ENCODE data around the gene TRA2B. TPM values are rescaled to one million over a fixed set of nuclear protein-coding genes. Genes with fewer than 3 reads are reported as not detected.
"Not testable (repeated sequence)": the region's sequence is repeated elsewhere in the genome, so short reads cannot be mapped to it uniquely, and the experiment has no call there.

Gene TRA2B
- total and polyA plus RNA-seq, 10 donors = 101 to 235 (median 143) TPM

GRCh38 chr3:185912929-185913901, 24.6 kb downstream of the TRA2B start:
- H3K9me3 ChIP-seq = no peaks in the 10 kb centered on the region
- no peak for DNase-seq
- H3K27ac ChIP-seq = peak overlapping the region in 1 of 8 donors; percentile 14
- no peak overlapping the region for H3K4me3 ChIP-seq
- WGBS, 5 donors = 81 to 90% (median 86%) methylated on average over 7 of the region's 7 CpGs
- no peaks in the 10 kb centered on the region for H3K4me1 ChIP-seq
- H3K36me3 ChIP-seq = peaks cover 10 to 60% (median 51%) of the 10 kb centered on the region in 6 donors
- intact Hi-C loops (cut with DNase I; ENCODE audit: low total_unique reads) = no loop called here
- H3K27me3 ChIP-seq (replicated peaks in 1 of 7) = no peaks in the 10 kb centered on the region
- no peak for TF ChIP-seq POLR2A (IDR thresholded peaks at IDR 0.05)
- TF ChIP-seq POLR2AphosphoS5 (IDR thresholded peaks at IDR 0.05) = peak in 1 of 3 donors; percentile 57
- TF ChIP-seq, protein P1, sequence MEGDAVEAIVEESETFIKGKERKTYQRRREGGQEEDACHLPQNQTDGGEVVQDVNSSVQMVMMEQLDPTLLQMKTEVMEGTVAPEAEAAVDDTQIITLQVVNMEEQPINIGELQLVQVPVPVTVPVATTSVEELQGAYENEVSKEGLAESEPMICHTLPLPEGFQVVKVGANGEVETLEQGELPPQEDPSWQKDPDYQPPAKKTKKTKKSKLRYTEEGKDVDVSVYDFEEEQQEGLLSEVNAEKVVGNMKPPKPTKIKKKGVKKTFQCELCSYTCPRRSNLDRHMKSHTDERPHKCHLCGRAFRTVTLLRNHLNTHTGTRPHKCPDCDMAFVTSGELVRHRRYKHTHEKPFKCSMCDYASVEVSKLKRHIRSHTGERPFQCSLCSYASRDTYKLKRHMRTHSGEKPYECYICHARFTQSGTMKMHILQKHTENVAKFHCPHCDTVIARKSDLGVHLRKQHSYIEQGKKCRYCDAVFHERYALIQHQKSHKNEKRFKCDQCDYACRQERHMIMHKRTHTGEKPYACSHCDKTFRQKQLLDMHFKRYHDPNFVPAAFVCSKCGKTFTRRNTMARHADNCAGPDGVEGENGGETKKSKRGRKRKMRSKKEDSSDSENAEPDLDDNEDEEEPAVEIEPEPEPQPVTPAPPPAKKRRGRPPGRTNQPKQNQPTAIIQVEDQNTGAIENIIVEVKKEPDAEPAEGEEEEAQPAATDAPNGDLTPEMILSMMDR (IDR thresholded peaks at IDR 0.05 in 8 of 11, conservative IDR thresholded peaks at IDR 0.05 in 3 of 11) = no peak

DNA sequence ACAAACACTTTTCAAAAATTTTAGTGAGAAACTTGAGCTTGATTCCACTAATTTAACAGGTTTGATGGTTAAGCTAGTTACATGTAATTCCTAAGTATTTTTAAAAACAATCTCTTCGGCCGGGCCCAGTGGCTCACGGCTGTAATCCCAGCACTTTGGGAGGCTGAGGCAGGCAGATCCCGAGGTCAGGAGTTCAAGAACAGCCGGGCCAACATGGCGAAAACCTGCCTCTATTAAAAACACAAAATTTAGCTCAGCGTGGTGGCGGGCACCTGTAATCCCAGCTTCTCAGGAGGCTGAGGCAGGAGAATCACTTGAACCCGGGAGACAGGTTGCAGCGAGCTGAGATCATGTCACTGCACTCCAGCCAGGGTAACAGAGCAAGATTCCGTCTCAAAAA, 25.3 kb downstream of the TRA2B start:
- WGBS, 5 donors = 88 to 93% (median 92%) methylated on average over 11 of the region's 11 CpGs
- intact Hi-C loops (cut with DNase I; ENCODE audit: low total_unique reads) = no loop called here
- no peaks in the 10 kb centered on the region for H3K27me3 ChIP-seq (replicated peaks in 1 of 7)
- H3K27ac ChIP-seq = no peak overlapping the region
- H3K4me3 ChIP-seq = no peak overlapping the region
- no peak for DNase-seq
- TF ChIP-seq POLR2AphosphoS5 (IDR thresholded peaks at IDR 0.05) (peak in 1 of 3 donors; percentile 27), POLR2A (IDR thresholded peaks at IDR 0.05) (no peak)
- no peaks in the 10 kb centered on the region for H3K9me3 ChIP-seq
- H3K4me1 ChIP-seq = no peaks in the 10 kb centered on the region
- peaks cover 10 to 53% (median 44%) of the 10 kb centered on the region in 6 donors for H3K36me3 ChIP-seq

DNA sequence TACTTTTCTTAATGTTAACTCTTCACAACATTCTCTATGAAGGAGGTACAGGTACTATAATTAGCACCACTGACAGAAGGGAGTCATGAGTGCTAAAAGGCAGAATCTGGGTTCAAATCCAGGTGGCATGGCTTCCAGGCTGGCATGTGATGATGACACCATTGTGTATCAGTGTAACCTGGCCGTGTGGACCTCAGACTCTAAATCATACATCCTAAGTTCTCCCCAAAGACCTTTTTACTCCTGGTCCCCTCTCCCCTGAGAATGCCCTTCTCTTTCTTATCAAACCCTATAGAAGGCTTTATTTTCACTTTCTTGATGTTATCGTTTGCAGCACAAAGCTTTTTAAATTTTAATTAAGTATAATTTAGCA, 26.8 kb downstream of the TRA2B start:
- WGBS, 5 donors = 30 to 74% (median 56%) methylated on average over 2 of the region's 2 CpGs
- H3K36me3 ChIP-seq = peaks cover under 1 to 38% (median 29%) of the 10 kb centered on the region in 6 donors
- H3K27me3 ChIP-seq (replicated peaks in 1 of 7); H3K27ac ChIP-seq; H3K4me3 ChIP-seq; H3K9me3 ChIP-seq; H3K4me1 ChIP-seq; DNase-seq; intact Hi-C loops (cut with DNase I; ENCODE audit: low total_unique reads): not testable (repeated sequence)

DNA sequence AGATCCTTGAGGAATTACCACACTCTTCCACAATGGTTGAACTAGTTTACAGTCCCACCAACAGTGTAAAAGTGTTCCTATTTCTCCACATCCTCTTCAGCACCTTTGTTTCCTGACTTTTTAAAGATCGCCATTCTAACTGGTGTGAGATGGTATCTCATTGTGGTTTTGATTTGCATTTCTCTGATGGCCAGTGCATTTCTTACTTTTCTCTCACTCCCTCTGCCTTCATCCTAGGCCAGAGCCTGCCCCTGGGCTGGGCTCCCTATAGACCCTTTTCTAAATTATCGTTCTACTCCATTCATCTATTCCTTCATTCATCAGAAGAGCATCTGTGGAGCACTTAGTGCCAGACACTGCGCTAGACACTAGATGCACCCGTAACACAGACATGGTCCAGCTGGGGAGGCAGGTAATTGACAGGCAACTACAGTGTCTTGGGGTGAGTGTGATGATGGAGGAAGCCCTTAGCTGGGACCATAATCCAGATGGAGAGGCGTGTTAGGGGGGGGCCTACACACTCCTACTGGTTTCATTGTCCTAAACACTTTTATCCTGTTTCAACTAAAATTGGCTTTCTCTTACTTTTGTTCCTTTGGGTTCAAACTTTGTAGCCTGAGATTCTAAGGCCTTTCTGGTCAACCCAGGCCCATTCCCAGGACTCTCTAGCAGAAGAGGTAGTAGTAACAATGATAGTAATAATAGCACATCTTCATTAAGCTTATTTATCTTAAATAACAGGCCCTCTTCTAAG, 27.3 kb downstream of the TRA2B start:
- peak in 1 of 3 donors; percentile 56 for TF ChIP-seq POLR2AphosphoS5 (IDR thresholded peaks at IDR 0.05)
- WGBS, 5 donors = 67 to 73% (median 70%) methylated on average over 4 to 5 of the region's 5 CpGs
- H3K36me3 ChIP-seq = peaks cover 0 to 33% (median 24%) of the 10 kb centered on the region in 6 donors
- H3K4me3 ChIP-seq; DNase-seq; H3K4me1 ChIP-seq; intact Hi-C loops (cut with DNase I; ENCODE audit: low total_unique reads); H3K27me3 ChIP-seq (replicated peaks in 1 of 7); H3K9me3 ChIP-seq; H3K27ac ChIP-seq: not testable (repeated sequence)

GRCh38 chr3:185909913-185910312, 27.9 kb downstream of the TRA2B start:
- DNase-seq; intact Hi-C loops (cut with DNase I; ENCODE audit: low total_unique reads); H3K9me3 ChIP-seq; H3K27ac ChIP-seq; H3K4me3 ChIP-seq; H3K4me1 ChIP-seq; H3K27me3 ChIP-seq (replicated peaks in 1 of 7): not testable (repeated sequence)
- WGBS, 5 donors = 70 to 77% (median 73%) methylated on average over 4 of the region's 4 CpGs
- peaks cover 0 to 27% (median 18%) of the 10 kb centered on the region in 6 donors for H3K36me3 ChIP-seq

GRCh38 chr3:185900228-185900627, 37.6 kb downstream of the TRA2B start:
- intact Hi-C loops (cut with DNase I; ENCODE audit: low total_unique reads) = no loop called here
- Histone ChIP-seq H3K36me3 (no peaks in the 10 kb centered on the region), H3K9me3 (peaks cover 0 to 11% (median 6%) of the 10 kb centered on the region in 8 donors), H3K27ac (no peak overlapping the region), H3K27me3 (replicated peaks in 1 of 7) (no peaks in the 10 kb centered on the region), H3K4me3 (no peak overlapping the region), H3K4me1 (no peaks in the 10 kb centered on the region)
- no peak for DNase-seq
- TF ChIP-seq, protein P1 (IDR thresholded peaks at IDR 0.05 in 8 of 11, conservative IDR thresholded peaks at IDR 0.05 in 3 of 11) = no peak
- TF ChIP-seq POLR2A (IDR thresholded peaks at IDR 0.05) (no peak), POLR2AphosphoS5 (IDR thresholded peaks at IDR 0.05) (no peak)
- 46 to 71% (median 53%) methylated on average over 1 of the region's 1 CpG for WGBS, 5 donors
